ENCODE data around the gene PRKCQ.

PRKCQ gene

DNA sequence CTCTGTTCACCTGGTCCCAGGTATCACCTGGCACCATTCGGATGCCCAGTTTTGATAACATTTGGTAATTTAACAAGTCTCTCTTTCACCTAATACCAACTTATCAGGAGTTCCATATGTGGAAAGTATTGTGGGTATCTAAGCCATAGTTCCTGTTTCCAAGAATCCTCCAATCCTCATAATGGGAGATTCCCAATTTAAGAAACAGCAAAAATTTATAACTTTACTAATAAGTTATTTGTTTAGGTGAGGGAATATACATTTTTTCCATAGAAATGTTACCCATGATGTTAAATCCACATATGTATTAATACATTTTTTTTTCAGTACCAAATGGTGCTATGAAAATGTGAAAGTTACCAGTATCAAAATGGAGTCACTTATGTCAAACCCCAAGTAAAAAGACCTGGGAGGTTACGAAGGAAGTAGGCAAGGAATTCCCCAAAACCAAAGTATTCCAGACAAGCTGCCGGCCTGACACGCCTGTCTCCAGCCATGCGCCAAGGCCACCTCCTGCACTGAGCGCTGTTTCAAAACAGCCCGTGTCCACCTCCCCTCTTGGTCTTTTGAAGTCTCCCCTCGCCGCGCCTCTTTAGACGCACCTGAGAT, 44.8 kb downstream of the PRKCQ start:
- no peak for DNase-seq (ENCODE audit: low read depth, low spot score)
- no peak for TF ChIP-seq CTCF (IDR thresholded peaks at IDR 0.05; ENCODE audit: low read depth, low read length)
- in situ Hi-C loops (cut with HindIII; ENCODE audit: low sequenced_read_pairs): no loop called here

GRCh38 chr10:6532321-6532720, 47.8 kb downstream of the PRKCQ start:
- in situ Hi-C loops (cut with HindIII; ENCODE audit: low sequenced_read_pairs): no loop called here
- H3K4me3 ChIP-seq (ENCODE audit: low read depth, low read length): no peak overlapping the region
- DNase-seq (ENCODE audit: low read depth, low spot score): no peak
- no peak for TF ChIP-seq CTCF (IDR thresholded peaks at IDR 0.05; ENCODE audit: low read depth, low read length)

More for the DNA sequence above, 44.8 kb downstream of the PRKCQ start:
- no peak overlapping the region for H3K4me3 ChIP-seq (ENCODE audit: low read depth, low read length)

DNA sequence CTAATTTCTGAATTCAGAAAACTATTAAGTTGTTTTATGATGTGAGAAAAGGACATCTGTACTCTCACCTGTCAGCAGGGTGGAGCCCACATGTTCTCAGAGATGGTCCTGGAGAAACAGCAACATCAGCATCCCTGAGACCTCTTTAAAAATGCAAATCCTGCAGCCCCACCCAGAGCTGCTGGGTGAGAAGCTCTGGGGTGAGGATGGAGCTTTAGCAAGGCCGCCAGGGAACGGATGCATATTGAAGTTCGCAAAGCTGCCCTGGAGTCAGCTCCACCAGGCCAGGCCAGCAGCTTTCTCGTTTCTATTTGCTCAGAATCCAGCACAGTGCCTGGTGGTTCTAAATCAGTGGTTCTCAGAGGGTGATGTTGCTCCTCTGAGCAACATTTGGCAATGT, 49.1 kb downstream of the PRKCQ start:
- no peak overlapping the region for H3K4me3 ChIP-seq (ENCODE audit: low read depth, low read length)
- in situ Hi-C loops (cut with HindIII; ENCODE audit: low sequenced_read_pairs): no loop called here
- DNase-seq (ENCODE audit: low read depth, low spot score): no peak
- TF ChIP-seq CTCF (IDR thresholded peaks at IDR 0.05; ENCODE audit: low read depth, low read length): no peak

DNA sequence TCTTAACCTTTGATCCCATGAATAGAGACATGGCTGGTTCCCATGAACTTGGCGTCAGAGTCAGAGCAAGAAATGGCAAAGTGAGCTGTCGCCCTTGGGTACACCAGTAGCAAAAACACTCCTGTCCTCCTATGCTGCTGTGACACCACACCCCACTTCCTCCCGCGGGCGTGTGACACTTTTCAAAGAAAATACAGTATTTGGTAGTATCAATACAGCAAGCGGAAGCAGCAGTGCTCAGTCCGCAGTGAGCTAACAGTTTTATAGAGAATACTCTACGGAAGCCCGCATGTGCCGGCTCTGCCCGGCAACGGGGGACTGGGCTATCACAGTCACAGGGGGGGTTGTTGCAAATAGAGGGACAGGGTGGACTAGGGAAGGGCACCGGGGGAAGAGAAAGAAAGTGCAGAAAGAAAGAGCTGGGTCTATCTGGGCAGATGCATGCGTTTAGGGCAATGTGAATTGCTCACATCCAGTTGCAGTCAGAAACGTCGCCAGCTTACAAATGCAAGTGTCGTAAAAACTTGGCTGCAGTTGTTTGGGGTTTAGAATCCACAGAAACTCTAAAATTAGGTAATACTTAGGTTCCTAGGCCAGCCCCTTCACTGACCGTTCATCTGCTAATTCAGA, 49.8 kb downstream of the PRKCQ start:
- TF ChIP-seq CTCF (IDR thresholded peaks at IDR 0.05; ENCODE audit: low read depth, low read length): no peak
- H3K4me3 ChIP-seq (ENCODE audit: low read depth, low read length): no peak overlapping the region
- DNase-seq (ENCODE audit: low read depth, low spot score): no peak
- in situ Hi-C loops (cut with HindIII; ENCODE audit: low sequenced_read_pairs): no loop called here

DNA sequence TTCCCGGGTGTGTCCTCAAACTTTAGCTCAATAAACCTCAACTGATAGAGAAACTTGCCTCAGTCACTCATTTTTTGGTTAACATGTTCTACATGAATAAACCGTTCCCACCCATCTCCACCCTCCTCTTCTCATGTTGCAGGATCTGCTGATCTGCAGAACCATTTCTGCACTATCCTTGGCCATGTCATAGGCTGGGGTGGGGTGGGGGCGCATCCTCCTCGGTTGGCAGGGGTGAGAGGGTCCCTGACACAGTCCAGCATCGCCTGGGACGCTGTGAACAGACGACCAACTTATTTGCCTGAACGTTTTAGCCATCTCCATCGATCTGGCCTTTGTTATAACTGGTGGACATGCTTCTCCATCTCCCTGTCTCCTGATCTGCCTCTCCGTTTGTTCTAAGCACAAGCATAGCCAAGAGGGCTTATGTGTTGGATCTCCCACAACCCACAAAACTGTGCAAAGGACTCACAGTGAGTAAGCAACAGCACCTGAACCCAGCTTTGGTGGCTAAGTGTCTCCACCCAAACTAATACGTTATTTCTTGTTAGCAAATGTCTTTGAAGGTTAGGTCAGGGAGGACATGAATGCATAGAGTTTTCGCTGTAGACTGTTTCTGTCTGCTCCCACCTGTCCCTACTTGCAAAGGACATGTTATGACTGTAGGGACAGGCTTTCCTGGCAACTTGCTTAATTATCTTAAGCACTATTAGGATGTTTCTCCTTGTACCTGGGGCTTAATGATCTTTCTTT, 51.7 kb downstream of the PRKCQ start:
- no peak for TF ChIP-seq CTCF (IDR thresholded peaks at IDR 0.05; ENCODE audit: low read depth, low read length)
- in situ Hi-C loops (cut with HindIII; ENCODE audit: low sequenced_read_pairs): no loop called here
- DNase-seq (ENCODE audit: low read depth, low spot score): no peak
- H3K4me3 ChIP-seq (ENCODE audit: low read depth, low read length): no peak overlapping the region

DNA sequence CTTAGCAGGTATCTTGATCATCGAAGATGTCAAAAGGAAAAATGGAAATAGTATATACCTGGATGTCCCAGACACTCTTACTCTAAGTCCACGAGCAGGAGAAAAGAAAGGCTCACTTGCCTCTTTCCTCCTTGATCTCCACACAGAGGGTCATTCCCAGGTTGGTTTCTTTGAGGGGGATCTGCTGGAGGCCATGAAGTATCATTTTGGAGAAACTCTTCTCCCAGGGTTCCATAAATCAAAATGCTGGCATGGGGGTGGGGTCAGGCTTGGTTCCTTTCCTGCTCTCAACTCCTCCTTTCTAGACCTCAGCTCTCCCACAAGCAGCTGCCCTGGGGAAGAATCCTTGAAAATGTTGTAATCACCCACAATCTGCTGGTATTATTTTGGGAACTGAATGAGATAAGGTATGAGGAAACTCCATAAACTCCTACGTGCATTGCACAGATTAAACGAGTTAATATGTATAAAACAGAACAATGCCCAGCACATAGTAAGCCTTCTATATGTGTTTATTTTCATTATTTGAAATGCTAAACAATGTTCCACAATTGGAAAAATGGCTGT, 54.4 kb downstream of the PRKCQ start:
- in situ Hi-C loops (cut with HindIII; ENCODE audit: low sequenced_read_pairs): no loop called here
- DNase-seq (ENCODE audit: low read depth, low spot score): no peak
- TF ChIP-seq CTCF (IDR thresholded peaks at IDR 0.05; ENCODE audit: low read depth, low read length): no peak

More for the DNA sequence above, 54.4 kb downstream of the PRKCQ start:
- no peak overlapping the region for H3K4me3 ChIP-seq (ENCODE audit: low read depth, low read length)
